A549 (cell line): ENCODE data around the gene KIAA0753. TPM values are rescaled to one million over a fixed set of nuclear protein-coding genes. Genes with fewer than 3 reads are reported as not detected.

ENCODE experiments used
- ATAC-seq, 2 experiments: fragments of 200-7000 bp in 1 of 2; fragments of >200 bp in 1 of 2; cut with Nextera tagmentation in 1 of 2; cut with Tn5 transposase in 1 of 2; 3 replicates each; pipeline versions ENCODE4 v1.8.0 to v1.9.1; 2018 to 2020; ENCODE audit warnings: mild to moderate bottlenecking in 1 of 2, moderate library complexity in 1 of 2
- CTCF ChIA-PET: fragments of 300-600 bp; sonication (Branson Sonifier 250); formaldehyde crosslinking; extraction: SDS; loops from one replicate; lab custom pipeline; 2021; ENCODE audit warnings: antibody characterized with exemption, inconsistent platforms; lab: Yijun Ruan, JAX
- POLR2A ChIA-PET: fragments of 350-600 bp; formaldehyde crosslinking; extraction: SDS; loops from one replicate; lab custom pipeline; 2021; ENCODE audit warnings: antibody characterized with exemption, inconsistent platforms; lab: Yijun Ruan, JAX
- DNase-seq, 2 experiments: peaks; one replicate each; pipeline versions ENCODE4 v3.0.0 to v3.0.0-alpha.2; 2011 to 2016; ENCODE audit warnings: low read depth in 1 of 2, low spot score in 1 of 2
- FAIRE-seq: peaks from 2 replicates; lab custom pipeline; 2011; peaks lifted over from hg19 to GRCh38; lab: Jason Lieb, UNC
- H3K27ac ChIP-seq, 2 experiments: fragments of >200 bp; sonication (Bioruptor Twin); formaldehyde crosslinking; 3 replicates each; pipeline ENCODE4 v1.5.1; 2016 to 2017
- H3K4me1 ChIP-seq: fragments of >200 bp; sonication (Bioruptor Twin); formaldehyde crosslinking; 3 replicates; pipeline ENCODE4 v1.6.1; 2016
- H3K4me2 ChIP-seq: fragments of >200 bp; sonication (Bioruptor Twin); formaldehyde crosslinking; 3 replicates; pipeline ENCODE4 v1.6.1; 2016
- H3K4me3 ChIP-seq: fragments of >200 bp; sonication (Bioruptor Twin); formaldehyde crosslinking; 3 replicates; pipeline ENCODE4 v1.5.1; 2016
- H3K9me3 ChIP-seq: fragments of >200 bp; sonication (Bioruptor Twin); formaldehyde crosslinking; 3 replicates; pipeline ENCODE4 v1.6.1; 2016
- CBX2 ChIP-seq: fragments of 200-600 bp; sonication (generic); IDR thresholded peaks from 2 replicates; pipeline ENCODE4 v1.6.1; 2016; ENCODE audit warnings: low read depth, mild to moderate bottlenecking, borderline replicate concordance
- ESRRA ChIP-seq: fragments of 150-350 bp; IDR thresholded peaks from 2 replicates; pipeline ENCODE4 v1.6.1; 2014; ENCODE audit warnings: mild to moderate bottlenecking, low read length, borderline replicate concordance
- FOSB ChIP-seq: fragments of 250-450 bp; sonication (Bioruptor Pico); IDR thresholded peaks from 2 replicates; pipeline ENCODE4 v1.5.0; 2020; ENCODE audit warnings: mild to moderate bottlenecking, moderate library complexity
- HOXA7 ChIP-seq: fragments of 250-450 bp; sonication (Bioruptor Pico); IDR thresholded peaks from 2 replicates; pipeline ENCODE4 v1.5.0; 2020; ENCODE audit warnings: mild to moderate bottlenecking, moderate library complexity
- HOXB13 ChIP-seq: fragments of 250-450 bp; sonication (Bioruptor Pico); IDR thresholded peaks from 2 replicates; pipeline ENCODE4 v1.5.0; 2020; ENCODE audit warnings: low read depth, mild to moderate bottlenecking, moderate library complexity
- JUNB ChIP-seq: fragments of >200 bp; sonication (Bioruptor Twin); formaldehyde crosslinking; IDR thresholded peaks from 2 replicates; pipeline ENCODE4 v1.6.1; 2016
- KDM5A ChIP-seq: fragments of 200-600 bp; sonication (generic); IDR thresholded peaks from 2 replicates; pipeline ENCODE4 v1.6.1; 2016; ENCODE audit warnings: antibody characterized with exemption, mild to moderate bottlenecking
- RAD21 ChIP-seq, 2 experiments: fragments of >200 bp in 1 of 2; sonication (Bioruptor Twin) in 1 of 2; formaldehyde crosslinking in 1 of 2; IDR thresholded peaks in 1 of 2; conservative IDR thresholded peaks in 1 of 2; 2 replicates in 1 of 2; 3 replicates in 1 of 2; pipeline ENCODE4 v1.6.1; 2012 to 2018; ENCODE audit warnings: inconsistent platforms in 1 of 2
- RFX5 ChIP-seq: fragments of 450-650 bp; IDR thresholded peaks from 2 replicates; pipeline ENCODE4 v1.7.1; 2014; ENCODE audit warnings: antibody characterized with exemption, mild to moderate bottlenecking, moderate library complexity
- TFCP2L1 ChIP-seq: fragments of 250-450 bp; sonication (Bioruptor Pico); IDR thresholded peaks from 2 replicates; pipeline ENCODE4 v1.5.0; 2021; ENCODE audit warnings: mild to moderate bottlenecking
- TP53 ChIP-seq: fragments of 250-450 bp; sonication (Bioruptor Pico); IDR thresholded peaks from 2 replicates; pipeline ENCODE4 v1.5.0; 2021; ENCODE audit warnings: mild to moderate bottlenecking, moderate library complexity
- WGBS: methylation state at CpG from one replicate; pipeline ENCODE4 v1.1.6; 2017; ENCODE audit errors: missing lambda C conversion rate; 5-methylcytosine and 5-hydroxymethylcytosine counted together
- polyA plus RNA-seq, 4 experiments: library from polyadenylated mRNA; depleted of rRNA in 3 of 4; stranded (reverse); fragments of >200 nt; fragmentation: RNase III in 1 of 4; extraction: RNeasy Plus Mini Kit Qiagen cat#74134 plus additional on column Dnase treatment in 1 of 4; gene quantifications; 2 replicates in 3 of 4; 3 replicates in 1 of 4; pipeline ENCODE4 v1.2.3, GENCODE V29; 2011 to 2017
- TF ChIP-seq, protein P1 (sequence below): fragments of 250-450 bp; sonication (Bioruptor Pico); IDR thresholded peaks from 2 replicates; pipeline ENCODE4 v1.5.0; 2020; ENCODE audit warnings: low read depth, mild to moderate bottlenecking, moderate library complexity
- TF ChIP-seq, protein P2 (sequence below): fragments of >200 bp; sonication (Bioruptor Twin); formaldehyde crosslinking; IDR thresholded peaks from 3 replicates; pipeline ENCODE4 v1.6.1; 2016
- TF ChIP-seq, protein P3 (sequence below): fragments of 150-350 bp; IDR thresholded peaks from 2 replicates; pipeline ENCODE4 v1.6.1; 2014; ENCODE audit warnings: low read depth, mild to moderate bottlenecking, low read length
- TF ChIP-seq, protein P4 (sequence below): IDR thresholded peaks from 2 replicates; pipeline ENCODE4 v1.6.1; 2012; ENCODE audit warnings: low read depth, borderline replicate concordance
- TF ChIP-seq, protein P5 (sequence below): fragments of >200 bp; sonication (Bioruptor Twin); formaldehyde crosslinking; IDR thresholded peaks from 3 replicates; pipeline ENCODE4 v1.5.1; 2016

KIAA0753 gene
- polyA plus RNA-seq, 2 of the 4 experiments (the other 2 are of a cell fraction) = 13.6 to 15.2 TPM

DNA sequence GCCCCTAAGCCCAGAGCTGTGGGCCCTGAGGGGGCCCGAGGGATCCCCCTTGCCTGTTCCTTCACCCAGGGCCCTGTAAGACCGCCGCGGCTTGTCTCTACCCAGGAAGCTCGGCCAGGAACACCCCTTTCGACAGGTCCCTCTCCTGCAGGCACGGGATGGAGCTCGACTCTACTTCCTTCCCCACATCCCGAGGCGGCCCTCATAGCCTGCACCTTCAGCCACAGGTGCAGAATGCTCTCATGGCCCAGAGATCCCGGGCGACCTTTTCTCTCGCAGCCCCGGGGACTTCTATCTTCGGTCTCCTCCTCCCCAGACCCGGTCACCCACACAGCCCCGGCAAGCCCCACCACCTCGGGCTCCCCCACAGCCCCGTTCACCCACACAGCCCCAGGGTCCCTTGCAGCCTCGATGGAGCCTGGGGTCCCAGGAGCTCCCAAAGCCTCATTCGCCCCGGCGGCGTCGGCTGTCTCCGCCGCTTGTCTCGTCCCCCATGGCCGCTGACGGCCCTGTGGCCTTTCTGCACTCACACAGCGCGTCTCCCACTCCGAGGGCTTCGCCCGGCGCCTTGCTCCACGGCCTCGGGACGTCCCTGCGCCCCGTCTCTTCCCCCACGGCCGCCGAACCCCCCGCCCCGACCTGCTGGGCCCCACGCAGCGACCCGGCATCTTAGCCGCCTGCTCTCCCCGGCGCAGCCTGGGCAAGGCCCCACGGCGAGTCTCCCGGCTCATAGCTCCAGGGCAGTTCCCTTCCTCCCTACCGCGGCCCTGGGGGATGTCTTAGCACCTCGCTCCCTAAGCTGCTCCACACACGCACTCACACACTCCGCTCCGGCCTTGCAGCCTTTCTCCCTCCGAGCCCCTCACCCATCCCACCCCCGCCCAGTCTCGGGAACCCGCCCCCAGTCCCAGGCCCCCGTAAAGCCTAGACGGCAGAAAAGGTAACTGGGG lies 650 bp downstream of the KIAA0753 start:
- ChIA-PET POLR2A (interaction anchor here (1.1 to 2.2 kb wide), 4 partner anchors 11 to 177 kb away, joined by 3 to 12 read pairs (median 4); partner anchors contain the start of genes C17orf100 and MED31), CTCF (interaction anchor here (0.7 to 4.2 kb wide), 8 partner anchors 9 to 1201 kb away, joined by 3 to 24 read pairs (median 4); partner anchors contain the start of gene C1QBP)
- peak; percentile 56 to 70 for ATAC-seq

DNA sequence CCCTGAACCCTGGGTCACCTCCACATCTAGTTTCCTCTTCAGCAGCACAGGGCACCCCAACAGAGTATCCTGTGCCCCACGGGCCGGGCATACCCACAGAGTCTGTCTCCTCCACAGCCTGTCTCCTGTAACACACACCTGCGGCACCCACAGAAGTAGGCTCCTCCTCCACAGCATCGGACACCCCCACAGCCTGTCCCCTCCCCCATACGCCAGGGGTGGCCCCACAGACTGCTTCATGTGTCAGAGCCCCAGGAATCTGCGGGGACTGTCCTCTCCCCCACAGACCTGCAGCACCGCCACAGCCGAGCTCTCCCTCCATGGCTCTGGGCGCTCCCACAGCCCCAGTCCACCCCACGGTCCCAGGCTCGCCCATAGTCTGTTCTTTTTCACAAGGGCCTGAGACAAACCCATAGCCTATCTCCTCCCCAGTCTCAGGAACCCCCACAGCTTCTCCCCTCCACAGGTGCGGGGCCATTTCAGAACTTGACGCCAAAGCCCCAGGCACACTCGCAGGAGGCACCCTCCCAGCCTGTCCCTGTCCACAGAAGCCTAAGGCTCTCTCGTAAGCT lies 1.4 kb downstream of the KIAA0753 start:
- POLR2A ChIA-PET = interaction anchor here (1.1 to 1.3 kb wide), 3 partner anchors 116 to 176 kb away, joined by 3 to 6 read pairs (median 3); no protein-coding TSS in a partner anchor
- H3K4me1 ChIP-seq = peaks cover 22% of the 10 kb centered on the region
- peak overlapping the region; percentile 81 for H3K4me3 ChIP-seq
- H3K9me3 ChIP-seq = no peaks in the 10 kb centered on the region
- ATAC-seq (no peak), FAIRE-seq (no peak), DNase-seq (no peak)
- peak overlapping the region; percentile 94 to 97 for H3K27ac ChIP-seq
- peak overlapping the region; percentile 87 for H3K4me2 ChIP-seq
- 75% methylated on average over 14 of the region's 15 CpGs for WGBS
- TF ChIP-seq HOXA7 (CRISPR knock-in tag) (no peak), RFX5 (no peak), RAD21 (conservative IDR thresholded peaks at IDR 0.05 in 1 of 2, IDR thresholded peaks at IDR 0.05 in 1 of 2) (no peak)
- TF ChIP-seq, protein P1, sequence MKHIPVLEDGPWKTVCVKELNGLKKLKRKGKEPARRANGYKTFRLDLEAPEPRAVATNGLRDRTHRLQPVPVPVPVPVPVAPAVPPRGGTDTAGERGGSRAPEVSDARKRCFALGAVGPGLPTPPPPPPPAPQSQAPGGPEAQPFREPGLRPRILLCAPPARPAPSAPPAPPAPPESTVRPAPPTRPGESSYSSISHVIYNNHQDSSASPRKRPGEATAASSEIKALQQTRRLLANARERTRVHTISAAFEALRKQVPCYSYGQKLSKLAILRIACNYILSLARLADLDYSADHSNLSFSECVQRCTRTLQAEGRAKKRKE (CRISPR knock-in tag) = no peak
- TF ChIP-seq, protein P2, sequence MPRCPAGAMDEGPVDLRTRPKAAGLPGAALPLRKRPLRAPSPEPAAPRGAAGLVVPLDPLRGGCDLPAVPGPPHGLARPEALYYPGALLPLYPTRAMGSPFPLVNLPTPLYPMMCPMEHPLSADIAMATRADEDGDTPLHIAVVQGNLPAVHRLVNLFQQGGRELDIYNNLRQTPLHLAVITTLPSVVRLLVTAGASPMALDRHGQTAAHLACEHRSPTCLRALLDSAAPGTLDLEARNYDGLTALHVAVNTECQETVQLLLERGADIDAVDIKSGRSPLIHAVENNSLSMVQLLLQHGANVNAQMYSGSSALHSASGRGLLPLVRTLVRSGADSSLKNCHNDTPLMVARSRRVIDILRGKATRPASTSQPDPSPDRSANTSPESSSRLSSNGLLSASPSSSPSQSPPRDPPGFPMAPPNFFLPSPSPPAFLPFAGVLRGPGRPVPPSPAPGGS = no peak
- CTCF ChIA-PET = interaction anchor here (0.7 to 4.2 kb wide), 6 partner anchors 9 to 1200 kb away, joined by 3 to 24 read pairs (median 4); partner anchors contain the start of gene C1QBP

More for the DNA sequence above, 650 bp downstream of the KIAA0753 start:
- FAIRE-seq (no peak), DNase-seq (peak in 1 of 2 experiments; percentile 43)
- Histone ChIP-seq H3K27ac (peak overlapping the region; percentile 94 to 97), H3K4me3 (peak overlapping the region; percentile 81), H3K9me3 (no peaks in the 10 kb centered on the region), H3K4me2 (peak overlapping the region; percentile 87), H3K4me1 (peaks cover 22% of the 10 kb centered on the region)
- 5% methylated on average over 45 of the region's 67 CpGs for WGBS
- no peak for TF ChIP-seq CBX2
- 0 out of 2 replicates have a peak, but pooled peaks have one; percentile 33 for TF ChIP-seq TFCP2L1 (CRISPR knock-in tag)

DNA sequence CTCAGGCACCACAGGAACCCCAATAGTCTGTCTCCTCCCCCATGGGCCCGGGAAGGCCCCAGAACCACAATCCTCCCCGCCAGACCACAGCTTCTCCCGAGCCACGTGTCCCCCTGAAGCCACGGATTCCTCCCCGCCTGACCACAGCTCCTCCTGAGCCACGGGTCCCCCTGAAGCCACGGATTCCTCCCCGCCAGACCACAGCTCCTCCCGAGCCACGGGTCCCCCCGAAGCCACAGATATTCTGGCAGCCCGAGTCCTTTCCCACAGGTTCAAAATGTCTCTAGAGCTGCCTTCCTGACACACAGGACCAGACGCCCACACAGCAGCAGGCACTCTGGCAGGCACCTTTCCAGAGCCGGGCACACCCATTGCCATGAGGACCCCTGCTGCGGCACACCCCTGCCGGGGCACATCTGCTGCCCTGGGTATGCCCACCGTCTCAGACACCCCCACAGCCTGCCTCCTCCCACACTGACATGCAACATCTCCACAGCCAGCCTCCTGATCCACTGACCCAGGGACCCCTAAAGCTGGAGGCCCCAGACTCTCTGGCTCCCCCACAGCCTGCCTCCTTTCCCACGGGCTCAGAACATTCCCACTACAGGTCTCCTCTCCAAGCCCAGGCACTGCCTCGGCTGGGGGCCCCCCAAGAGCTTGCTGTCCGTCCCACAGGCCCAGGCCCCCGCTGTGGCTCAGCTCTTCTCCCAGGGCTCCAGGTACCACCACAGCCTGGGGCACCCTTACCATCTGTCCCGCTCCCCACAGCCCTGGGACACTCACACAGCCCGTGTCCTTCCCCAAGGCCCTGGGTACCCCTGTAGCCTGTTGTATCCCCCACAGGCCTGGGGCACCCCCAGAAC lies 2.2 kb downstream of the KIAA0753 start:
- no peak for TF ChIP-seq KDM5A
- TF ChIP-seq, protein P3, sequence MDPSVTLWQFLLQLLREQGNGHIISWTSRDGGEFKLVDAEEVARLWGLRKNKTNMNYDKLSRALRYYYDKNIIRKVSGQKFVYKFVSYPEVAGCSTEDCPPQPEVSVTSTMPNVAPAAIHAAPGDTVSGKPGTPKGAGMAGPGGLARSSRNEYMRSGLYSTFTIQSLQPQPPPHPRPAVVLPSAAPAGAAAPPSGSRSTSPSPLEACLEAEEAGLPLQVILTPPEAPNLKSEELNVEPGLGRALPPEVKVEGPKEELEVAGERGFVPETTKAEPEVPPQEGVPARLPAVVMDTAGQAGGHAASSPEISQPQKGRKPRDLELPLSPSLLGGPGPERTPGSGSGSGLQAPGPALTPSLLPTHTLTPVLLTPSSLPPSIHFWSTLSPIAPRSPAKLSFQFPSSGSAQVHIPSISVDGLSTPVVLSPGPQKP = no peak
- TF ChIP-seq TFCP2L1 (CRISPR knock-in tag) = no peak
- TF ChIP-seq HOXB13 = no peak
- TF ChIP-seq, protein P4, sequence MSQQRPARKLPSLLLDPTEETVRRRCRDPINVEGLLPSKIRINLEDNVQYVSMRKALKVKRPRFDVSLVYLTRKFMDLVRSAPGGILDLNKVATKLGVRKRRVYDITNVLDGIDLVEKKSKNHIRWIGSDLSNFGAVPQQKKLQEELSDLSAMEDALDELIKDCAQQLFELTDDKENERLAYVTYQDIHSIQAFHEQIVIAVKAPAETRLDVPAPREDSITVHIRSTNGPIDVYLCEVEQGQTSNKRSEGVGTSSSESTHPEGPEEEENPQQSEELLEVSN = no peak
- TF ChIP-seq ESRRA = no peak
- no peak for TF ChIP-seq FOSB (CRISPR knock-in tag)
- TF ChIP-seq, protein P2 = no peak
- TF ChIP-seq, protein P5, sequence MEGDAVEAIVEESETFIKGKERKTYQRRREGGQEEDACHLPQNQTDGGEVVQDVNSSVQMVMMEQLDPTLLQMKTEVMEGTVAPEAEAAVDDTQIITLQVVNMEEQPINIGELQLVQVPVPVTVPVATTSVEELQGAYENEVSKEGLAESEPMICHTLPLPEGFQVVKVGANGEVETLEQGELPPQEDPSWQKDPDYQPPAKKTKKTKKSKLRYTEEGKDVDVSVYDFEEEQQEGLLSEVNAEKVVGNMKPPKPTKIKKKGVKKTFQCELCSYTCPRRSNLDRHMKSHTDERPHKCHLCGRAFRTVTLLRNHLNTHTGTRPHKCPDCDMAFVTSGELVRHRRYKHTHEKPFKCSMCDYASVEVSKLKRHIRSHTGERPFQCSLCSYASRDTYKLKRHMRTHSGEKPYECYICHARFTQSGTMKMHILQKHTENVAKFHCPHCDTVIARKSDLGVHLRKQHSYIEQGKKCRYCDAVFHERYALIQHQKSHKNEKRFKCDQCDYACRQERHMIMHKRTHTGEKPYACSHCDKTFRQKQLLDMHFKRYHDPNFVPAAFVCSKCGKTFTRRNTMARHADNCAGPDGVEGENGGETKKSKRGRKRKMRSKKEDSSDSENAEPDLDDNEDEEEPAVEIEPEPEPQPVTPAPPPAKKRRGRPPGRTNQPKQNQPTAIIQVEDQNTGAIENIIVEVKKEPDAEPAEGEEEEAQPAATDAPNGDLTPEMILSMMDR = no peak
- no peak for TF ChIP-seq TP53 (CRISPR knock-in tag)
- TF ChIP-seq JUNB = no peak
- ChIA-PET POLR2A (no interaction called here), CTCF (interaction anchor here (0.8 to 4.2 kb wide), 7 partner anchors 9 to 383 kb away, joined by 3 to 24 read pairs (median 5); no protein-coding TSS in a partner anchor)
- H3K4me1 ChIP-seq = peaks cover 22% of the 10 kb centered on the region
- peak overlapping the region; percentile 94 to 97; a peak in 4 of 6 replicates for H3K27ac ChIP-seq
- peak overlapping the region; percentile 87 for H3K4me2 ChIP-seq
- WGBS = 87% methylated on average over 23 of the region's 24 CpGs
- H3K9me3 ChIP-seq = no peaks in the 10 kb centered on the region
- no peak for DNase-seq
- H3K4me3 ChIP-seq = no peak overlapping the region
- FAIRE-seq = no peak
- no peak for ATAC-seq
